Parathyroid adenoma (tissue), 2 donors: ENCODE data around the gene TMCO4.

Source experiments
- H2AFZ ChIP-seq: fragments of 300-600 bp; sonication (generic); one replicate; pipeline ENCODE4 v1.7.0; 2017; ENCODE audit warnings: antibody characterized with exemption, mild to moderate bottlenecking
- H3K27ac ChIP-seq: fragments of 300-600 bp; sonication (generic); one replicate; pipeline ENCODE4 v1.7.0; 2017
- H3K27me3 ChIP-seq: fragments of 300-600 bp; sonication (generic); one replicate; pipeline ENCODE4 v1.7.0; 2017; ENCODE audit warnings: low read length; ENCODE audit not compliant: control insufficient read depth, insufficient read depth
- H3K36me3 ChIP-seq: fragments of 300-600 bp; sonication (generic); one replicate; pipeline ENCODE4 v1.7.0; 2017; ENCODE audit warnings: low read length; ENCODE audit not compliant: control insufficient read depth, insufficient read depth
- H3K4me1 ChIP-seq: fragments of 300-600 bp; sonication (generic); one replicate; pipeline ENCODE4 v1.7.0; 2017; ENCODE audit warnings: control low read depth
- H3K4me2 ChIP-seq: fragments of 300-600 bp; sonication (generic); one replicate; pipeline ENCODE4 v1.7.0; 2017; ENCODE audit warnings: low read length
- H3K4me3 ChIP-seq: fragments of 300-600 bp; sonication (generic); one replicate; pipeline ENCODE4 v1.7.0; 2017; ENCODE audit warnings: low read depth, low read length
- H3K79me2 ChIP-seq: fragments of 300-600 bp; sonication (generic); one replicate; pipeline ENCODE4 v1.7.0; 2017; ENCODE audit warnings: control low read depth
- H3K9ac ChIP-seq: fragments of 300-600 bp; sonication (generic); one replicate; pipeline ENCODE4 v1.7.0; 2017; ENCODE audit warnings: mild to moderate bottlenecking
- H3K9me3 ChIP-seq: fragments of 300-600 bp; sonication (generic); one replicate; pipeline ENCODE4 v1.7.0; 2017; ENCODE audit warnings: low read length; ENCODE audit not compliant: control insufficient read depth
- CTCF ChIP-seq: fragments of 300-600 bp; sonication (generic); IDR thresholded peaks from one replicate; pipeline ENCODE4 v1.7.0; 2017; ENCODE audit warnings: antibody characterized with exemption, mild to moderate bottlenecking
- donor health status: primary hyperparathyroidism.

The TMCO4 gene

GRCh38 chr1:19756480-19756879, 43.2 kb downstream of the TMCO4 start:
- no peak overlapping the region for H3K4me3 ChIP-seq
- H3K9ac ChIP-seq, result no peak overlapping the region
- H2AFZ ChIP-seq, result no peak overlapping the region
- no peaks in the 10 kb centered on the region for H3K27me3 ChIP-seq
- TF ChIP-seq CTCF, result no peak
- no peaks in the 10 kb centered on the region for H3K36me3 ChIP-seq
- H3K9me3 ChIP-seq, result no peaks in the 10 kb centered on the region
- H3K4me1 ChIP-seq, result peaks cover 24% of the 10 kb centered on the region
- no peak overlapping the region for H3K27ac ChIP-seq
- no peaks in the 10 kb centered on the region for H3K79me2 ChIP-seq
- H3K4me2 ChIP-seq, result no peak overlapping the region

- Histone ChIP-seq H3K9ac (no peak overlapping the region), H3K36me3 (no peaks in the 10 kb centered on the region), H3K4me2 (no peak overlapping the region), H3K79me2 (no peaks in the 10 kb centered on the region), H3K27ac (peak overlapping the region; percentile 89), H3K27me3 (no peaks in the 10 kb centered on the region), H3K4me3 (no peak overlapping the region), H2AFZ (no peak overlapping the region), H3K9me3 (no peaks in the 10 kb centered on the region), H3K4me1 (peaks cover 40% of the 10 kb centered on the region)
- TF ChIP-seq CTCF, result no peak
Measured at GRCh38 chr1:19754482-19754881, 45.2 kb downstream of the TMCO4 start.

- peak overlapping the region; percentile 89 for H3K27ac ChIP-seq
- no peak overlapping the region for H3K4me3 ChIP-seq
- H3K4me1 ChIP-seq, result peaks cover 40% of the 10 kb centered on the region
- no peak overlapping the region for H2AFZ ChIP-seq
- H3K79me2 ChIP-seq, result no peaks in the 10 kb centered on the region
- no peaks in the 10 kb centered on the region for H3K9me3 ChIP-seq
- no peak for TF ChIP-seq CTCF
- H3K4me2 ChIP-seq, result peak overlapping the region; percentile 14
- H3K9ac ChIP-seq, result no peak overlapping the region
- no peaks in the 10 kb centered on the region for H3K36me3 ChIP-seq
- no peaks in the 10 kb centered on the region for H3K27me3 ChIP-seq
Measured at GRCh38 chr1:19752083-19752696, 47.5 kb downstream of the TMCO4 start.

- Histone ChIP-seq H3K9me3 (no peaks in the 10 kb centered on the region), H3K27ac (peak overlapping the region; percentile 89), H3K79me2 (no peaks in the 10 kb centered on the region), H3K4me1 (peaks cover 39% of the 10 kb centered on the region), H3K27me3 (no peaks in the 10 kb centered on the region), H2AFZ (no peak overlapping the region), H3K36me3 (no peaks in the 10 kb centered on the region), H3K4me3 (peak overlapping the region; percentile 0), H3K9ac (no peak overlapping the region), H3K4me2 (peak overlapping the region; percentile 54)
- TF ChIP-seq CTCF, result no peak
Measured at GRCh38 chr1:19750882-19751276, 48.8 kb downstream of the TMCO4 start.
